HL-60/S4 treated with phorbol 12-myristate 13-acetate at 8.2 ng/mL for 4 days and 3 days (cell line): ENCODE measurements around the gene CADM3.

Source experiments
- in situ Hi-C: fragments of 300-500 bp; cut with MboI; formaldehyde crosslinking; loops from 2 replicates; pipeline ENCODE4 v1.15.0; 2022; ENCODE audit warnings: low sequenced_read_pairs

Gene CADM3

GRCh38 chr1:159248311-159248710 lies 76.9 kb downstream of the CADM3 start:
- in situ Hi-C loops = no loop called here

DNA sequence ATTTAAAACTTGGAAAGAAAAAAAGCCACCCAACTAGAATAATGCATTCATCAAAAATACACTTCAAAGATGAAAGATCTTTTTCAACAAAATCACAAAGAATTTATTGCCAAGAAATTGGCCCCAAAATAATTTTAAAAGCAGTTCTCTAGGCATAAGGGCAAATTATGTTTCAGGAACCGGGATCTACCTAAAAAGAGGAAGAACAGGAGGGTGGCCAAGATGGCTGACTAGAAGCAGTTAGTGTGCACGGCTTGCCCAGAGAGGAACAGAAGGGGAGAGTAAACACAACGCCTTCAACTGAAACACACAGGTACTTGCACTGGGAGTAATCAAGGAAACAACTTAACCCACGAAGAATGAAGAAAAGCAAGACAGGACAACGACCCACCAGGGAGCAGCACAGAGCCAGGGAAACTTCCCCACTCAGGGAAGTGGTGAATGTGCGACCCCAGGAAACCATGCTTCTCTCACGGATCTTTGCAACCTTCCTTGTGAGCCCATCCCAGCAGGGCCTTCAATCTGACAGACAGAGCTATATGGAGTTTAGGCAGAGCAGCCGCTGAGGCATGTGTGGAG lies 79.3 kb downstream of the CADM3 start:
- in situ Hi-C loops = no loop called here
